ENCODE measurements around the gene PTAR1. TPM values are rescaled to one million over a fixed set of nuclear protein-coding genes. Genes with fewer than 3 reads are reported as not detected.
A peak's percentile ranks its signal among the peaks of the same experiment; 100 is the strongest.

PTAR1 gene
- total RNA-seq, 1 experiment from 2014 or later, result 32.2 TPM

GRCh38 chr9:69759021-69759420 is 790 bp downstream of the PTAR1 start:
- Histone ChIP-seq H3K9me3 (ENCODE audit: control insufficient read depth in 1 of 2, insufficient read depth in 1 of 2, low read depth in 1 of 2, low read length in 2 of 2) (no peaks in the 10 kb centered on the region), H3K4me3 (replicated peaks in 1 of 2; ENCODE audit: low read depth in 1 of 2, low read length in 2 of 2) (peak overlapping the region; percentile 54 to 96), H3K9me2 (ENCODE audit: insufficient read depth) (no peaks in the 10 kb centered on the region), H3K36me3 (ENCODE audit: control insufficient read depth in 1 of 2, insufficient read depth in 2 of 2, low read length in 2 of 2) (no peaks in the 10 kb centered on the region), H4K20me1 (ENCODE audit: insufficient read depth) (no peaks in the 10 kb centered on the region), H3K27ac (ENCODE audit: low read depth, low read length) (peak overlapping the region; percentile 78), H3K4me2 (ENCODE audit: low read length) (peak overlapping the region; percentile 85), H2AFZ (ENCODE audit: low read depth, low read length, poor library complexity, severe bottlenecking) (no peak overlapping the region), H3K9ac (ENCODE audit: low read length) (peak overlapping the region; percentile 82), H3K4me1 (ENCODE audit: control insufficient read depth in 1 of 2, insufficient read depth in 2 of 2, low read length in 2 of 2) (peaks cover 6 to 9% of the 10 kb centered on the region in 2 experiments; a peak in 3 of 4 replicates), H3K79me2 (ENCODE audit: insufficient read depth, low read length) (peaks cover 51% of the 10 kb centered on the region), H3K27me3 (ENCODE audit: insufficient read depth, low read length) (no peaks in the 10 kb centered on the region)
- TSS peak; percentile 47 for BruUV-seq (replicated peaks)
- ATAC-seq (no peak), DNase-seq (ENCODE audit: low read depth, low spot score) (no peak)
- ChIA-PET CTCF (no interaction called here), RAD21 (ENCODE audit: low non-redundant PET in 1 of 2, low total read pairs in 2 of 2, uncharacterized antibody in 2 of 2, unreplicated experiment in 2 of 2) (no interaction called here), POLR2A (no interaction called here)
- intact Hi-C loops (cut with micrococcal nuclease), result loop anchor here (5.0 kb wide), 1 partner anchor 87 kb away; the partner anchor contains the start of gene APBA1
- TF ChIP-seq SIN3A (IDR thresholded peaks at IDR 0.05; ENCODE audit: low read depth), result no peak
- TF ChIP-seq SP1 (IDR thresholded peaks at IDR 0.05; ENCODE audit: low read depth), result no peak
- no peak for TF ChIP-seq CEBPB (IDR thresholded peaks at IDR 0.05; ENCODE audit: low read depth)
- no peak for TF ChIP-seq EZH2 (IDR thresholded peaks at IDR 0.05)
- TF ChIP-seq ZFX (IDR thresholded peaks at IDR 0.05), result no peak
- no peak for TF ChIP-seq TCF7L2 (IDR thresholded peaks at IDR 0.05; ENCODE audit: borderline replicate concordance, extremely low read depth, insufficient read depth, insufficient read length)
- no peak for TF ChIP-seq ZBTB33 (IDR thresholded peaks at IDR 0.05; ENCODE audit: extremely low read depth, insufficient replicate concordance, low read length)
